MCF 10A (cell line): ENCODE results near the gene F7. TPM values are rescaled to one million over a fixed set of nuclear protein-coding genes. Genes with fewer than 3 reads are reported as not detected.

ENCODE experiments used
- BruUV-seq: library from RNA; stranded (reverse); fragments of 400-500 nt; replicated peaks from 2 replicates; lab custom pipeline; 2021; lab: Mats Ljungman, UMichigan
- CTCF ChIA-PET: fragments of 300-600 bp; sonication (Branson Sonifier 250); formaldehyde crosslinking; extraction: SDS; loops from one replicate; lab custom pipeline; 2021; ENCODE audit warnings: antibody characterized with exemption, inconsistent platforms; lab: Yijun Ruan, JAX
- POLR2A ChIA-PET: fragments of 300-600, 350-650 bp; sonication (Branson Sonifier 250); formaldehyde crosslinking; extraction: SDS; loops from one replicate; lab custom pipeline; 2020; ENCODE audit warnings: antibody characterized with exemption, inconsistent platforms; lab: Yijun Ruan, JAX
- DNase-seq: peaks from one replicate; pipeline ENCODE4 v3.0.0-alpha.2; 2018; ENCODE audit not compliant: unreplicated experiment
- H3K27ac Mint-ChIP-seq: one replicate; pipeline ENCODE4 v1.8.0; 2022; ENCODE audit warnings: mild to moderate bottlenecking, low read depth, mixed read lengths; ENCODE audit not compliant: unreplicated experiment
- H3K27me3 Mint-ChIP-seq: one replicate; pipeline ENCODE4 v1.8.0; 2022; ENCODE audit warnings: mixed read lengths; ENCODE audit not compliant: insufficient read depth, unreplicated experiment
- H3K36me3 Mint-ChIP-seq: one replicate; pipeline ENCODE4 v1.8.0; 2022; ENCODE audit warnings: mild to moderate bottlenecking, moderate library complexity, mixed read lengths; ENCODE audit not compliant: insufficient read depth, unreplicated experiment
- H3K4me1 Mint-ChIP-seq: one replicate; pipeline ENCODE4 v1.8.0; 2022; ENCODE audit warnings: mixed read lengths; ENCODE audit not compliant: insufficient read depth, unreplicated experiment
- H3K4me3 Mint-ChIP-seq: one replicate; pipeline ENCODE4 v1.8.0; 2022; ENCODE audit warnings: mild to moderate bottlenecking, moderate library complexity, mixed read lengths; ENCODE audit not compliant: unreplicated experiment
- H3K9me3 Mint-ChIP-seq: one replicate; pipeline ENCODE4 v1.8.0; 2022; ENCODE audit warnings: mixed read lengths; ENCODE audit not compliant: unreplicated experiment
- intact Hi-C: fragments of 100-400 bp; cut with micrococcal nuclease; formaldehyde crosslinking; loops from 2 replicates; pipeline ENCODE4 v1.14.1; 2022
- total RNA-seq: library from RNA; stranded (reverse); gene quantifications from 2 replicates; pipeline ENCODE4 v1.2.3, GENCODE V29; 2022
- TF ChIP-seq, protein P1 (sequence below): fragments of 200-600 bp; IDR thresholded peaks from one replicate; pipeline ENCODE4 v1.8.0; 2022; ENCODE audit warnings: antibody characterized with exemption, mild to moderate bottlenecking; ENCODE audit not compliant: unreplicated experiment

Gene F7
- total RNA-seq, 1 experiment from 2014 or later, result not detected

GRCh38 chr13:113124211-113124970 lies 18.8 kb downstream of the F7 start:
- no peak overlapping the region for H3K4me3 Mint-ChIP-seq
- H3K27me3 Mint-ChIP-seq, result peaks cover 27% of the 10 kb centered on the region
- H3K9me3 Mint-ChIP-seq, result no peaks in the 10 kb centered on the region
- intact Hi-C loops, result no loop called here
- no peak overlapping the region for H3K27ac Mint-ChIP-seq
- TF ChIP-seq, protein P1, sequence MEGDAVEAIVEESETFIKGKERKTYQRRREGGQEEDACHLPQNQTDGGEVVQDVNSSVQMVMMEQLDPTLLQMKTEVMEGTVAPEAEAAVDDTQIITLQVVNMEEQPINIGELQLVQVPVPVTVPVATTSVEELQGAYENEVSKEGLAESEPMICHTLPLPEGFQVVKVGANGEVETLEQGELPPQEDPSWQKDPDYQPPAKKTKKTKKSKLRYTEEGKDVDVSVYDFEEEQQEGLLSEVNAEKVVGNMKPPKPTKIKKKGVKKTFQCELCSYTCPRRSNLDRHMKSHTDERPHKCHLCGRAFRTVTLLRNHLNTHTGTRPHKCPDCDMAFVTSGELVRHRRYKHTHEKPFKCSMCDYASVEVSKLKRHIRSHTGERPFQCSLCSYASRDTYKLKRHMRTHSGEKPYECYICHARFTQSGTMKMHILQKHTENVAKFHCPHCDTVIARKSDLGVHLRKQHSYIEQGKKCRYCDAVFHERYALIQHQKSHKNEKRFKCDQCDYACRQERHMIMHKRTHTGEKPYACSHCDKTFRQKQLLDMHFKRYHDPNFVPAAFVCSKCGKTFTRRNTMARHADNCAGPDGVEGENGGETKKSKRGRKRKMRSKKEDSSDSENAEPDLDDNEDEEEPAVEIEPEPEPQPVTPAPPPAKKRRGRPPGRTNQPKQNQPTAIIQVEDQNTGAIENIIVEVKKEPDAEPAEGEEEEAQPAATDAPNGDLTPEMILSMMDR, result no peak
- ChIA-PET CTCF (no interaction called here), POLR2A (no interaction called here)
- H3K4me1 Mint-ChIP-seq, result no peaks in the 10 kb centered on the region
- BruUV-seq, result no TSS peak
- no peak for DNase-seq
- peaks cover 6% of the 10 kb centered on the region for H3K36me3 Mint-ChIP-seq

- no peak overlapping the region for H3K27ac Mint-ChIP-seq
- POLR2A ChIA-PET, result interaction anchor here (0.7 kb wide), 1 partner anchor 81 kb away, joined by 3 read pairs; no protein-coding TSS in a partner anchor
- H3K36me3 Mint-ChIP-seq, result peaks cover 6% of the 10 kb centered on the region
- intact Hi-C loops, result no loop called here
- no peaks in the 10 kb centered on the region for H3K9me3 Mint-ChIP-seq
- H3K27me3 Mint-ChIP-seq, result peaks cover 27% of the 10 kb centered on the region
- BruUV-seq, result no TSS peak
- DNase-seq, result no peak
- no peaks in the 10 kb centered on the region for H3K4me1 Mint-ChIP-seq
- TF ChIP-seq, protein P1, result no peak
- H3K4me3 Mint-ChIP-seq, result no peak overlapping the region
- CTCF ChIA-PET, result no interaction called here
Measured at GRCh38 chr13:113125506-113126264, 20.1 kb downstream of the F7 start.

- Mint-ChIP-seq H3K4me3 (no peak overlapping the region), H3K27me3 (peaks cover 32% of the 10 kb centered on the region), H3K27ac (no peak overlapping the region), H3K36me3 (peaks cover 6% of the 10 kb centered on the region), H3K9me3 (no peaks in the 10 kb centered on the region), H3K4me1 (no peaks in the 10 kb centered on the region)
- intact Hi-C loops, result no loop called here
- no TSS peak for BruUV-seq
- no peak for DNase-seq
- TF ChIP-seq, protein P1, result no peak
- ChIA-PET POLR2A (no interaction called here), CTCF (no interaction called here)
Measured at GRCh38 chr13:113126265-113127150, 20.9 kb downstream of the F7 start.
